H1 (cell line): ENCODE results near the gene SLC27A2. TPM values are rescaled to one million over a fixed set of nuclear protein-coding genes. Genes with fewer than 3 reads are reported as not detected.
A peak's percentile ranks its signal among the peaks of the same experiment; 100 is the strongest.

Source experiments
- CTCF ChIA-PET: fragments of 300-600 bp; sonication (Branson Sonifier 250); formaldehyde crosslinking; loops from one replicate; lab custom pipeline; 2021; ENCODE audit not compliant: partially characterized antibody; lab: Charles Lee
- POLR2A ChIA-PET: fragments of 300-600 bp; sonication (Branson Sonifier 250); formaldehyde crosslinking; loops from one replicate; lab custom pipeline; 2021; ENCODE audit warnings: inconsistent platforms; ENCODE audit not compliant: partially characterized antibody; lab: Charles Lee
- DNase-seq, 2 experiments: peaks; one replicate each; pipeline versions ENCODE4 v3.0.0 to v3.0.0-alpha.2; 2010 to 2022; ENCODE audit warnings: low spot score in 2 of 2, low read depth in 1 of 2, mixed read lengths in 1 of 2
- FAIRE-seq: peaks from 2 replicates; lab custom pipeline; 2011; peaks lifted over from hg19 to GRCh38; lab: Jason Lieb, UNC
- H2AFZ ChIP-seq: 2 replicates; pipeline ENCODE4 v1.8.1; 2012; ENCODE audit warnings: low read length, inconsistent platforms
- H2AK5ac ChIP-seq: 2 replicates; pipeline ENCODE4 v1.6.1; 2013; ENCODE audit warnings: low read depth, low read length
- H2BK120ac ChIP-seq: replicated peaks from 2 replicates; pipeline ENCODE3; 2013; ENCODE audit warnings: low read depth, low read length, inconsistent platforms
- H2BK12ac ChIP-seq: 2 replicates; pipeline ENCODE4 v1.6.1; 2013; ENCODE audit warnings: low read depth, low read length
- H2BK15ac ChIP-seq: 2 replicates; pipeline ENCODE4 v1.6.1; 2013; ENCODE audit warnings: low read length
- H2BK20ac ChIP-seq: 2 replicates; pipeline ENCODE4 v1.6.1; 2013; ENCODE audit warnings: low read length
- H2BK5ac ChIP-seq: 2 replicates; pipeline ENCODE4 v1.6.1; 2013; ENCODE audit warnings: low read depth, low read length
- H3K14ac ChIP-seq: 2 replicates; pipeline ENCODE4 v1.6.1; 2013; ENCODE audit warnings: inconsistent platforms; ENCODE audit not compliant: insufficient read length
- H3K18ac ChIP-seq: 2 replicates; pipeline ENCODE4 v1.6.1; 2013; ENCODE audit warnings: low read length; ENCODE audit errors: extremely low read depth
- H3K23ac ChIP-seq: 2 replicates; pipeline ENCODE4 v1.6.1; 2013; ENCODE audit warnings: inconsistent platforms; ENCODE audit not compliant: insufficient read length
- H3K23me2 ChIP-seq: 2 replicates; pipeline ENCODE4 v1.6.1; 2013; ENCODE audit warnings: low read depth, low read length
- H3K27ac ChIP-seq: 2 replicates; pipeline ENCODE4 v1.6.1; 2011; ENCODE audit warnings: low read depth, low read length, inconsistent platforms
- H3K27me3 ChIP-seq, 4 experiments: replicated peaks in 1 of 4; 1 replicate in 1 of 4; 2 replicates in 3 of 4; pipeline versions ENCODE4 v1.6.1 to v1.8.1; 2011 to 2013; ENCODE audit warnings: low read length in 3 of 4, mild to moderate bottlenecking in 3 of 4, inconsistent platforms in 2 of 4, mixed read lengths in 2 of 4, moderate library complexity in 1 of 4; ENCODE audit not compliant: control insufficient read depth in 3 of 4, insufficient read depth in 3 of 4; ENCODE audit errors: extremely low read depth in 1 of 4
- H3K36me3 ChIP-seq, 4 experiments: 2 replicates each; pipeline versions ENCODE4 v1.6.1 to v1.8.1; 2011 to 2013; ENCODE audit warnings: mild to moderate bottlenecking in 4 of 4, low read length in 3 of 4, moderate library complexity in 2 of 4, control low read depth in 1 of 4, inconsistent platforms in 1 of 4; ENCODE audit not compliant: insufficient read depth in 4 of 4, control insufficient read depth in 2 of 4
- H3K4ac ChIP-seq: replicated peaks from 2 replicates; pipeline ENCODE3; 2013; ENCODE audit warnings: low read length, low read depth, mixed read lengths, inconsistent platforms; ENCODE audit not compliant: insufficient read length
- H3K4me1 ChIP-seq, 4 experiments: replicated peaks in 1 of 4; 1 replicate in 1 of 4; 2 replicates in 3 of 4; pipeline versions ENCODE4 v1.6.1 to v1.8.1; 2011 to 2013; ENCODE audit warnings: low read length in 3 of 4, inconsistent platforms in 2 of 4, mixed read lengths in 1 of 4; ENCODE audit not compliant: insufficient read depth in 4 of 4, control insufficient read depth in 3 of 4
- H3K4me2 ChIP-seq, 2 experiments: 2 replicates each; pipeline versions ENCODE4 v1.6.1 to v1.8.1; 2011 to 2013; ENCODE audit warnings: low read depth in 2 of 2, low read length in 2 of 2, control low read depth in 1 of 2, inconsistent platforms in 1 of 2, mild to moderate bottlenecking in 1 of 2; ENCODE audit not compliant: insufficient read depth in 1 of 2
- H3K4me3 ChIP-seq, 4 experiments: fragments of 200-600, 300-600 bp in 1 of 4; sonication (generic), shearing (Covaris generic), sonication (Bioruptor Twin) in 1 of 4; 2 replicates each; pipeline versions ENCODE4 v1.5.1 to v1.8.1; 2011 to 2016; ENCODE audit warnings: low read length in 4 of 4, low read depth in 3 of 4, control low read depth in 2 of 4, inconsistent platforms in 2 of 4, mild to moderate bottlenecking in 2 of 4, mixed read lengths in 1 of 4, moderate library complexity in 1 of 4; ENCODE audit not compliant: insufficient read depth in 2 of 4; ENCODE audit errors: extremely low read depth in 1 of 4
- H3K56ac ChIP-seq: replicated peaks from 2 replicates; pipeline ENCODE3; 2013; ENCODE audit warnings: low read depth, mild to moderate bottlenecking, mixed read lengths, low read length, inconsistent platforms; ENCODE audit not compliant: insufficient read length
- H3K79me1 ChIP-seq: 2 replicates; pipeline ENCODE4 v1.6.1; 2013; ENCODE audit warnings: low read depth, low read length, control low read depth
- H3K79me2 ChIP-seq, 2 experiments: 2 replicates each; pipeline versions ENCODE4 v1.6.1 to v1.8.1; 2012 to 2013; ENCODE audit warnings: low read length in 2 of 2, mild to moderate bottlenecking in 2 of 2, inconsistent platforms in 1 of 2; ENCODE audit not compliant: insufficient read depth in 2 of 2, control insufficient read depth in 1 of 2
- H3K9ac ChIP-seq, 4 experiments: replicated peaks in 1 of 4; 1 replicate in 1 of 4; 2 replicates in 3 of 4; pipeline versions ENCODE4 v1.6.1 to v1.8.1; 2011 to 2013; ENCODE audit warnings: low read depth in 3 of 4, low read length in 3 of 4, control low read depth in 2 of 4, mild to moderate bottlenecking in 2 of 4, moderate library complexity in 2 of 4, inconsistent platforms in 1 of 4; ENCODE audit errors: extremely low read depth in 1 of 4
- H3K9me3 ChIP-seq, 2 experiments: 2 replicates each; pipeline versions ENCODE4 v1.6.1 to v1.8.1; 2012 to 2013; ENCODE audit warnings: mild to moderate bottlenecking in 2 of 2, moderate library complexity in 2 of 2, control low read depth in 1 of 2, inconsistent platforms in 1 of 2, low read depth in 1 of 2, low read length in 1 of 2, mixed read lengths in 1 of 2; ENCODE audit not compliant: insufficient read depth in 2 of 2
- H4K20me1 ChIP-seq, 2 experiments: replicated peaks in 1 of 2; 2 replicates each; pipeline versions ENCODE3 to v1.8.1; 2011 to 2013; ENCODE audit warnings: inconsistent platforms in 2 of 2, low read length in 2 of 2, mild to moderate bottlenecking in 1 of 2; ENCODE audit not compliant: insufficient read depth in 2 of 2, control insufficient read depth in 1 of 2
- H4K5ac ChIP-seq: 2 replicates; pipeline ENCODE4 v1.6.1; 2013; ENCODE audit warnings: low read length, low read depth, mixed read lengths, inconsistent platforms; ENCODE audit not compliant: insufficient read length
- H4K8ac ChIP-seq: 2 replicates; pipeline ENCODE4 v1.8.0; 2013; ENCODE audit warnings: mild to moderate bottlenecking, moderate library complexity, low read length, inconsistent platforms; ENCODE audit not compliant: insufficient read depth; ENCODE audit errors: extremely low read depth
- H4K91ac ChIP-seq: replicated peaks from 2 replicates; pipeline ENCODE3; 2013; ENCODE audit warnings: low read length, mixed read lengths, inconsistent platforms; ENCODE audit not compliant: insufficient read length
- CTBP2 ChIP-seq: IDR thresholded peaks from 2 replicates; pipeline ENCODE4 v1.7.0; 2011; ENCODE audit warnings: borderline replicate concordance, mild to moderate bottlenecking, moderate library complexity, mixed read lengths, low read length; ENCODE audit not compliant: insufficient read depth, insufficient read length
- HDAC2 ChIP-seq, 2 experiments: fragments of 300-600 bp in 1 of 2; sonication (generic) in 1 of 2; IDR thresholded peaks; 2 replicates each; pipeline ENCODE4 v1.6.1; 2011 to 2012; ENCODE audit warnings: low read depth in 2 of 2, low read length in 2 of 2, mild to moderate bottlenecking in 2 of 2, moderate library complexity in 2 of 2, borderline replicate concordance in 1 of 2, inconsistent platforms in 1 of 2
- JUN ChIP-seq: IDR thresholded peaks from 2 replicates; pipeline ENCODE4 v1.6.1; 2011; ENCODE audit warnings: low read depth, mild to moderate bottlenecking, improper control_type of control experiment, low read length
- SIN3A ChIP-seq, 2 experiments: IDR thresholded peaks in 1 of 2; conservative IDR thresholded peaks in 1 of 2; 2 replicates each; pipeline ENCODE4 v1.6.1; 2011 to 2012; ENCODE audit warnings: low read length in 2 of 2, improper control_type of control experiment in 1 of 2, low read depth in 1 of 2, mild to moderate bottlenecking in 1 of 2
- WGBS, 2 experiments: shearing (Covaris generic) in 1 of 2; methylation state at CpG; one replicate each; pipeline versions ENCODE4 v1.1.6 to v1.1.7; 2013 to 2015; ENCODE audit warnings: low lambda C conversion rate in 2 of 2, mixed read lengths in 2 of 2, inconsistent platforms in 1 of 2, low coverage in 1 of 2, missing lambda C conversion rate in 1 of 2; ENCODE audit not compliant: insufficient replicate concordance in 2 of 2, insufficient coverage in 1 of 2, insufficient read length in 1 of 2; ENCODE audit errors: extremely low coverage in 1 of 2, missing lambda C conversion rate in 1 of 2; 5-methylcytosine and 5-hydroxymethylcytosine counted together
- polyA plus RNA-seq, 7 experiments: library from polyadenylated mRNA; depleted of rRNA in 3 of 7; stranded (reverse) in 5 of 7; unstranded in 2 of 7; fragments of >200 nt in 5 of 7; fragments of 200-250 nt in 2 of 7; gene quantifications; 1 replicate in 5 of 7; 2 replicates in 1 of 7; 4 replicates in 1 of 7; pipeline versions ENCODE4 v1.2.1 to v1.2.3, GENCODE V29; 2011 to 2013; ENCODE audit warnings: missing spikeins in 2 of 7, mixed read lengths in 2 of 7
- total RNA-seq: library from RNA; stranded (reverse); fragmentation: NEBNext Ultra II Directional; extraction: Animal tissue kit (Norgen Biotek cat#: 25700); gene quantifications from 2 replicates; pipeline ENCODE4 v1.2.1, GENCODE V29; 2021
- TF ChIP-seq, protein P1 (sequence below): IDR thresholded peaks from 2 replicates; pipeline ENCODE4 v1.6.1; 2012; ENCODE audit warnings: low read length, inconsistent platforms
- TF ChIP-seq, protein P2 (sequence below): IDR thresholded peaks from 2 replicates; pipeline ENCODE4 v1.6.1; 2012; ENCODE audit warnings: inconsistent platforms

The SLC27A2 gene
- total and polyA plus RNA-seq, 2 of the 8 experiments (the other 6 are each of a cell fraction or from before 2014, with no cell fraction given), result 5.6 to 5.8 TPM

DNA sequence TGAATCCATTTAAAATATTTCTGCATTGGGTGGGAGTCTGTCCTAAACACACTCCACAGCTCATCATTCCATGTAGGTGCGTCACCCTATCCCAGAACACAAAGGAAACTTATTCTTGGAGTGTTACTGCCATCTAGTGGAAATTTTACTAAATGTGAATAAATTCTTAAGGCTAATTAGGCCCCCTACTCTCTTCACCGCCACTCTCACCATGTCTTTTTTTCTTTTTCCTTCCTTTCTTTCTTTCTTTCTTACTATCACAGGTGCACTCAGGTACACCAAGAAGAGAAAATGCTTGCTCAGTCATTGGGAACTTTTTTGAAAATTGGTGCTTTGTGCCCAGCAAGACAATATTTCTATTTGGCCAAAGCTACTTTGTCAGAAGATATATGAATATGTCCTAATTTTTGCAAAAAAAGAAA lies 36.5 kb upstream of the SLC27A2 start:
- no peak overlapping the region for H2BK5ac ChIP-seq
- ChIA-PET POLR2A (interaction anchor here (0.7 to 1.0 kb wide), 2 partner anchors 183 to 1267 kb away, joined by 3 read pairs; partner anchors contain the start of gene EID1), CTCF (interaction anchor here (0.6 to 2.2 kb wide), 28 partner anchors 9 to 961 kb away, joined by 3 to 12 read pairs (median 4); no protein-coding TSS in a partner anchor)
- WGBS, 2 experiments, result 18% methylated on average over 2 of the region's 2 CpGs; no CpG with 5 or more reads in 1 of the 2 experiments
- no peaks in the 10 kb centered on the region for H3K79me2 ChIP-seq
- no peak overlapping the region for H3K27ac ChIP-seq
- peak; percentile 63 for FAIRE-seq
- no peaks in the 10 kb centered on the region for H3K23me2 ChIP-seq
- no peak overlapping the region for H2AK5ac ChIP-seq
- H2BK120ac ChIP-seq, result no peak overlapping the region
- H2BK20ac ChIP-seq, result no peak overlapping the region
- no peak overlapping the region for H2BK12ac ChIP-seq
- no peak overlapping the region for H3K23ac ChIP-seq
- H2BK15ac ChIP-seq, result no peak overlapping the region
- no peak overlapping the region for H4K5ac ChIP-seq
- H4K20me1 ChIP-seq, result no peaks in the 10 kb centered on the region
- H3K56ac ChIP-seq, result no peak overlapping the region
- H3K18ac ChIP-seq, result no peak overlapping the region
- DNase-seq, result peak in 1 of 2 experiments; percentile 7
- H3K9me3 ChIP-seq, result no peaks in the 10 kb centered on the region
- no peak overlapping the region for H3K9ac ChIP-seq
- H3K27me3 ChIP-seq, result no peaks in the 10 kb centered on the region
- H3K4me3 ChIP-seq, result no peak overlapping the region
- 0 out of 2 replicates have a peak overlapping the region, but pooled peaks have one; percentile 36 for H2AFZ ChIP-seq
- H3K14ac ChIP-seq, result no peak overlapping the region
- no peak overlapping the region for H4K91ac ChIP-seq
- H3K79me1 ChIP-seq, result no peaks in the 10 kb centered on the region
- no peaks in the 10 kb centered on the region for H3K36me3 ChIP-seq
- no peaks in the 10 kb centered on the region for H3K4me1 ChIP-seq
- H4K8ac ChIP-seq, result no peak overlapping the region
- no peak overlapping the region for H3K4ac ChIP-seq
- H3K4me2 ChIP-seq, result no peak overlapping the region
- TF ChIP-seq, protein P1, sequence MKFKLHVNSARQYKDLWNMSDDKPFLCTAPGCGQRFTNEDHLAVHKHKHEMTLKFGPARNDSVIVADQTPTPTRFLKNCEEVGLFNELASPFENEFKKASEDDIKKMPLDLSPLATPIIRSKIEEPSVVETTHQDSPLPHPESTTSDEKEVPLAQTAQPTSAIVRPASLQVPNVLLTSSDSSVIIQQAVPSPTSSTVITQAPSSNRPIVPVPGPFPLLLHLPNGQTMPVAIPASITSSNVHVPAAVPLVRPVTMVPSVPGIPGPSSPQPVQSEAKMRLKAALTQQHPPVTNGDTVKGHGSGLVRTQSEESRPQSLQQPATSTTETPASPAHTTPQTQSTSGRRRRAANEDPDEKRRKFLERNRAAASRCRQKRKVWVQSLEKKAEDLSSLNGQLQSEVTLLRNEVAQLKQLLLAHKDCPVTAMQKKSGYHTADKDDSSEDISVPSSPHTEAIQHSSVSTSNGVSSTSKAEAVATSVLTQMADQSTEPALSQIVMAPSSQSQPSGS, result no peak
- TF ChIP-seq CTBP2, result no peak
- TF ChIP-seq SIN3A (conservative IDR thresholded peaks at IDR 0.05 in 1 of 2, IDR thresholded peaks at IDR 0.05 in 1 of 2; ENCODE audit: low read depth in 1 of 2, low read length in 2 of 2), result no peak
- TF ChIP-seq, protein P2, sequence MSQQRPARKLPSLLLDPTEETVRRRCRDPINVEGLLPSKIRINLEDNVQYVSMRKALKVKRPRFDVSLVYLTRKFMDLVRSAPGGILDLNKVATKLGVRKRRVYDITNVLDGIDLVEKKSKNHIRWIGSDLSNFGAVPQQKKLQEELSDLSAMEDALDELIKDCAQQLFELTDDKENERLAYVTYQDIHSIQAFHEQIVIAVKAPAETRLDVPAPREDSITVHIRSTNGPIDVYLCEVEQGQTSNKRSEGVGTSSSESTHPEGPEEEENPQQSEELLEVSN, result no peak
- TF ChIP-seq HDAC2 (IDR thresholded peaks at IDR 0.05; ENCODE audit: borderline replicate concordance in 1 of 2, low read depth in 2 of 2, low read length in 2 of 2), result no peak
- peak; percentile 71; the same call in 1 of the 2 replicates for TF ChIP-seq JUN
